ENCODE results near the gene FUT4. TPM values are rescaled to one million over a fixed set of nuclear protein-coding genes. Genes with fewer than 3 reads are reported as not detected.
A peak's percentile ranks its signal among the peaks of the same experiment; 100 is the strongest.
"Not testable (repeated sequence)": the region's sequence is repeated elsewhere in the genome, so short reads cannot be mapped to it uniquely, and the experiment has no call there.

Gene FUT4
- total and polyA plus RNA-seq, 2 experiments from 2014 or later = 2.0 to 7.9 TPM

- no peaks in the 10 kb centered on the region; the same call in 1 of the 2 replicates for H4K20me1 ChIP-seq (ENCODE audit: insufficient read depth)
- H3K4me2 ChIP-seq (ENCODE audit: unreplicated experiment) = peak overlapping the region; percentile 94
- H3K4me3 ChIP-seq = peak overlapping the region; percentile 74
- no peaks in the 10 kb centered on the region for H3K9me3 ChIP-seq (ENCODE audit: low read depth)
- no peaks in the 10 kb centered on the region for H3K9me2 ChIP-seq (ENCODE audit: insufficient read depth)
- H3K4me1 ChIP-seq (ENCODE audit: insufficient read depth) = peaks cover 27% of the 10 kb centered on the region
- H3K36me3 ChIP-seq (ENCODE audit: low read depth) = no peaks in the 10 kb centered on the region
- peaks cover 69% of the 10 kb centered on the region for H3K79me2 ChIP-seq (ENCODE audit: insufficient read depth)
- in situ Hi-C loops (cut with MboI) = no loop called here
- no peak for DNase-seq
- H3K27me3 ChIP-seq (replicated peaks; ENCODE audit: insufficient read depth) = no peaks in the 10 kb centered on the region
- no peak overlapping the region for H3K27ac ChIP-seq
- WGBS, 2 experiments (ENCODE audit: low coverage in 1 of 2, low lambda C conversion rate in 2 of 2, missing lambda C conversion rate in 2 of 2) = 100% methylated on average over 1 of the region's 1 CpG
- no peak overlapping the region for H2AFZ ChIP-seq
- H3K9ac ChIP-seq = peak overlapping the region; percentile 93; the same call in 1 of the 2 replicates
- H3F3A ChIP-seq (ENCODE audit: insufficient read depth) = peaks cover 12% of the 10 kb centered on the region
- TF ChIP-seq EZH2phosphoT487 (IDR thresholded peaks at IDR 0.05; ENCODE audit: insufficient read depth, low read depth) (no peak), EZH2 (IDR thresholded peaks at IDR 0.05; ENCODE audit: insufficient read depth, poor library complexity, severe bottlenecking) (no peak)
Measured at GRCh38 chr11:94546886-94547285, 3.2 kb downstream of the FUT4 start.

DNA sequence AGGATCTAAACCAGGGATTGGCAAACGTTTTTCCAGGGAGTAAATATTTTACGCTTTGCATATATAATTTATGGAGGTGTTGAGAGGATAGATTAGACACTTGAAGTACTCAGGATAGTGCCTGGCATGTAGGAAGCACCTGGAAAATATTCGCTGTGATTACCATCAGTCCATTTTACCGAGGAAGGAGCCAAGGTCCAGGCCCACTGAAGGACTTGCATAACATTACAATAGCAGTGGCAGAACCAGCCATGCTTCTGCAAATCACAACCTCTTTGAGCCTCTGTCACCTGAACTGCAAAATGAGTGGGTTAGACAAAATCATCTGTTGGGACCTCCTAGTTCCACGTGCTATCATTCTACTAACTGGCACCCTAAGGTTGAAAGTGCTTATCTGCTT, 5.4 kb downstream of the FUT4 start:
- Histone ChIP-seq H3F3A (ENCODE audit: insufficient read depth) (0 out of 2 replicates have a peak, but pooled peaks cover 5% of the 10 kb centered on the region), H3K36me3 (ENCODE audit: low read depth) (no peaks in the 10 kb centered on the region), H3K9ac (no peak overlapping the region), H3K4me3 (no peak overlapping the region), H3K27ac (no peak overlapping the region), H2AFZ (no peak overlapping the region), H3K9me3 (ENCODE audit: low read depth) (no peaks in the 10 kb centered on the region), H3K79me2 (ENCODE audit: insufficient read depth) (peaks cover 82% of the 10 kb centered on the region), H3K9me2 (ENCODE audit: insufficient read depth) (no peaks in the 10 kb centered on the region), H4K20me1 (ENCODE audit: insufficient read depth) (no peaks in the 10 kb centered on the region; the same call in 1 of the 2 replicates), H3K4me2 (ENCODE audit: unreplicated experiment) (peak overlapping the region; percentile 22), H3K4me1 (ENCODE audit: insufficient read depth) (peaks cover 23% of the 10 kb centered on the region), H3K27me3 (replicated peaks; ENCODE audit: insufficient read depth) (no peaks in the 10 kb centered on the region)
- no peak for DNase-seq
- in situ Hi-C loops (cut with MboI) = no loop called here
- no peak for TF ChIP-seq EZH2phosphoT487 (IDR thresholded peaks at IDR 0.05; ENCODE audit: insufficient read depth, low read depth)
- TF ChIP-seq EZH2 (IDR thresholded peaks at IDR 0.05; ENCODE audit: insufficient read depth, poor library complexity, severe bottlenecking) = no peak
- 53 to 54% methylated on average over 5 of the region's 5 CpGs for WGBS, 2 experiments (ENCODE audit: low coverage in 1 of 2, low lambda C conversion rate in 2 of 2, missing lambda C conversion rate in 2 of 2)

DNA sequence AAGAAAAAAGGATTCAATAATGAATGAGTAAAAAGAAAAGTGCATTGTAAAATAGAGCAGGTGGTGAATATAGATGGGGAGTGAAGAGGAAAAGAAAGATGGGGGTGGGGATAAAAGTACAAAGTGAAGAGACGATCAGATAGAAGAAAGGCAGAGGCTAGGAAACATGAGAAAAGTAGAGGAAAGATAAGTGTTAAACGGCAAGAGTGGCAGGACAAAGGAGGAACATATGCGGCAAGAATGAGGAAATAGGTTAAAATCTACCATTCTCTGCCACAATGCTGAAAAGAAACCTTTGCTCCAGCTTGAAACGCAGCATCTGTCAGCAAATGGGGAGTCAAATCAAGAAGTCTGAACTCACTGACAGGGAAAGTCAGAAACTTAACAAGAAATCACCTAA, 6.8 kb downstream of the FUT4 start:
- Histone ChIP-seq H3K9ac (no peak overlapping the region), H3K4me2 (ENCODE audit: unreplicated experiment) (no peak overlapping the region), H4K20me1 (ENCODE audit: insufficient read depth) (no peaks in the 10 kb centered on the region; the same call in 1 of the 2 replicates), H3F3A (ENCODE audit: insufficient read depth) (0 out of 2 replicates have a peak, but pooled peaks cover 8% of the 10 kb centered on the region), H3K27me3 (replicated peaks; ENCODE audit: insufficient read depth) (no peaks in the 10 kb centered on the region), H3K4me3 (no peak overlapping the region), H3K79me2 (ENCODE audit: insufficient read depth) (peaks cover 82% of the 10 kb centered on the region), H3K4me1 (ENCODE audit: insufficient read depth) (peaks cover 23% of the 10 kb centered on the region), H2AFZ (no peak overlapping the region), H3K27ac (no peak overlapping the region), H3K36me3 (ENCODE audit: low read depth) (no peaks in the 10 kb centered on the region), H3K9me2 (ENCODE audit: insufficient read depth) (no peaks in the 10 kb centered on the region), H3K9me3 (ENCODE audit: low read depth) (no peaks in the 10 kb centered on the region)
- DNase-seq = no peak
- TF ChIP-seq EZH2phosphoT487 (IDR thresholded peaks at IDR 0.05; ENCODE audit: insufficient read depth, low read depth) (no peak), EZH2 (IDR thresholded peaks at IDR 0.05; ENCODE audit: insufficient read depth, poor library complexity, severe bottlenecking) (no peak)
- 58 to 61% methylated on average over 4 of the region's 4 CpGs for whole genome bisulfite sequencing, 2 experiments (ENCODE audit: low coverage in 1 of 2, low lambda C conversion rate in 2 of 2, missing lambda C conversion rate in 2 of 2)
- in situ Hi-C loops (cut with MboI) = no loop called here

DNA sequence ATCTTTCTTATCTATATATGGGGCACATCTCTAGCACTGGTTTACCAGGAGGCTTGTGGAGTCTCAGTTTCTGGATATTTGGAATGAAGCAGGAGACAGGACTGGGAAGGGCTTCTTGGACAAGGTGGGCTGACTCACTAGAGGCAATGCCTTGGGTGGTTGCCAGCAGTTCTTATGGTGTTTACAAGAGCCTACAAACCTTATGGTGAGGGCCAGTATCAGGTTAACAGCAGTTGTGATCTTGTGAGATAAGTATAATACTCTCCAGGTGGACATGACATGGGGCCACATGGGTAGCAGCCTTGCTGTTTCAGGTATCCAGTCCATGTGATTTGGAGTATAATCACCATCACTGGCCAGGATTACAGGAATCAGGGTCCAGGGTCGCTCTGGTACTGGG, 10.2 kb downstream of the FUT4 start:
- no peak overlapping the region for H2AFZ ChIP-seq
- no peaks in the 10 kb centered on the region for H3K9me3 ChIP-seq (ENCODE audit: low read depth)
- no peaks in the 10 kb centered on the region for H3K36me3 ChIP-seq (ENCODE audit: low read depth)
- no peaks in the 10 kb centered on the region for H3K9me2 ChIP-seq (ENCODE audit: insufficient read depth)
- DNase-seq = peak; percentile 60
- no peak overlapping the region for H3K4me3 ChIP-seq
- no peak overlapping the region for H3K27ac ChIP-seq
- no peak for TF ChIP-seq EZH2 (IDR thresholded peaks at IDR 0.05; ENCODE audit: insufficient read depth, poor library complexity, severe bottlenecking)
- TF ChIP-seq EZH2phosphoT487 (IDR thresholded peaks at IDR 0.05; ENCODE audit: insufficient read depth, low read depth) = no peak
- in situ Hi-C loops (cut with MboI) = no loop called here
- no peak overlapping the region for H3K4me2 ChIP-seq (ENCODE audit: unreplicated experiment)
- no peak overlapping the region for H3K9ac ChIP-seq
- H3K79me2 ChIP-seq (ENCODE audit: insufficient read depth) = peaks cover 56% of the 10 kb centered on the region
- H4K20me1 ChIP-seq (ENCODE audit: insufficient read depth) = no peaks in the 10 kb centered on the region
- no peaks in the 10 kb centered on the region for H3K27me3 ChIP-seq (replicated peaks; ENCODE audit: insufficient read depth)
- H3F3A ChIP-seq (ENCODE audit: insufficient read depth) = peaks cover 35% of the 10 kb centered on the region
- peaks cover 32% of the 10 kb centered on the region for H3K4me1 ChIP-seq (ENCODE audit: insufficient read depth)
- 38 to 55% methylated on average over 1 of the region's 1 CpG for WGBS, 2 experiments (ENCODE audit: low coverage in 1 of 2, low lambda C conversion rate in 2 of 2, missing lambda C conversion rate in 2 of 2)

- H4K20me1 ChIP-seq (ENCODE audit: insufficient read depth); in situ Hi-C loops (cut with MboI); H3K9me2 ChIP-seq (ENCODE audit: insufficient read depth); H3K27me3 ChIP-seq (replicated peaks; ENCODE audit: insufficient read depth); DNase-seq; H3K36me3 ChIP-seq (ENCODE audit: low read depth); H2AFZ ChIP-seq; H3K4me3 ChIP-seq; H3K9me3 ChIP-seq (ENCODE audit: low read depth); H3K4me2 ChIP-seq (ENCODE audit: unreplicated experiment); H3K9ac ChIP-seq; H3K27ac ChIP-seq: not testable (repeated sequence)
- H3K79me2 ChIP-seq (ENCODE audit: insufficient read depth) = peaks cover 40% of the 10 kb centered on the region
- peaks cover 37% of the 10 kb centered on the region for H3K4me1 ChIP-seq (ENCODE audit: insufficient read depth)
- 91 to 95% methylated on average over 8 of the region's 8 CpGs for WGBS, 2 experiments (ENCODE audit: low coverage in 1 of 2, low lambda C conversion rate in 2 of 2, missing lambda C conversion rate in 2 of 2)
- peaks cover 35% of the 10 kb centered on the region for H3F3A ChIP-seq (ENCODE audit: insufficient read depth)
Measured at GRCh38 chr11:94555752-94556329, 12.1 kb downstream of the FUT4 start.
